GM10266 (cell line): ENCODE data around the gene ANO3.

Source experiments
- DNase-seq: peaks from one replicate; pipeline ENCODE4 v3.0.0; 2012; ENCODE audit errors: extremely low spot score
- CTCF ChIP-seq: IDR thresholded peaks from 2 replicates; pipeline ENCODE4 v1.5.1; 2012; ENCODE audit warnings: mild to moderate bottlenecking, low read depth; ENCODE audit not compliant: control insufficient read depth, insufficient read depth; ENCODE audit errors: missing control alignments

ANO3 gene

GRCh38 chr11:26465274-26465673 lies 133.3 kb downstream of the ANO3 start:
- no peak for DNase-seq
- no peak for TF ChIP-seq CTCF

GRCh38 chr11:26467506-26467905 lies 135.6 kb downstream of the ANO3 start:
- DNase-seq: no peak
- no peak for TF ChIP-seq CTCF

- no peak for DNase-seq
- TF ChIP-seq CTCF: peak; percentile 7
Observed at GRCh38 chr11:26470992-26471391, 139.1 kb downstream of the ANO3 start.

- no peak for TF ChIP-seq CTCF
- DNase-seq: no peak
Observed at GRCh38 chr11:26473216-26474194, 141.6 kb downstream of the ANO3 start.

- DNase-seq: no peak
- TF ChIP-seq CTCF: no peak
Observed at GRCh38 chr11:26474401-26474800, 142.5 kb downstream of the ANO3 start.

- DNase-seq: no peak
- TF ChIP-seq CTCF: no peak
Observed at GRCh38 chr11:26477396-26477795, 145.5 kb downstream of the ANO3 start.

- TF ChIP-seq CTCF: no peak
- DNase-seq: no peak
Observed at GRCh38 chr11:26478710-26479109, 146.8 kb downstream of the ANO3 start.
